GM18951 (cell line): Measurements from ENCODE around the gene CSRNP2.
A peak's percentile ranks its signal among the peaks of the same experiment; 100 is the strongest.

Experiments
- POLR2A ChIP-seq: IDR thresholded peaks from 4 replicates; pipeline ENCODE4 v1.6.1; 2011; ENCODE audit warnings: mild to moderate bottlenecking; ENCODE audit not compliant: insufficient read length, insufficient read depth; ENCODE audit errors: extremely low read depth
- in situ Hi-C: fragments of 300-500 bp; cut with MboI; formaldehyde crosslinking; loops from one replicate; pipeline ENCODE4 v1.12.0; 2022; ENCODE audit warnings: low sequenced_read_pairs, mixed read lengths, inconsistent platforms; ENCODE audit not compliant: unreplicated experiment

The CSRNP2 gene

DNA sequence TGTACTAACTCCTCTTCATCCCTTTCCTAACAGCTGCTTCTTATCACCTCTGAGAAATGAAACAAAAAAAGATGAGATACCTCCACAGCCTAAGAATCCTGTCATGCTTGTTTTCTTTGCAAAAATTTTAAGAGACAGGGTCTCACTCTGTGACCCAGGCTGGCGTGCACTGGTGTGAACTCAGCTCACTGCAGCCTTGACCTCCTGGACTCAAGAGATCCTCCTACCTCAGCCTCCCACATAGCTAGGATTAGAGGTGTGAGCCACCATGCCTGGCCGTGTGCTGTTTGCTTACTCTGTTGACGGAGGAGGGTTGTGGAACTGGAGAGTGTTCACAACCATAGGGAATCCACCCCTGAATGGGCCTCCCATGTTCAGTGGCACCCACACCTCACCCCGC is 16.2 kb downstream of the CSRNP2 start:
- TF ChIP-seq POLR2A, result no peak
- in situ Hi-C loops, result loop anchor here (25.0 kb wide), 1 partner anchor 270 kb away; the partner anchor contains the start of gene CELA1

DNA sequence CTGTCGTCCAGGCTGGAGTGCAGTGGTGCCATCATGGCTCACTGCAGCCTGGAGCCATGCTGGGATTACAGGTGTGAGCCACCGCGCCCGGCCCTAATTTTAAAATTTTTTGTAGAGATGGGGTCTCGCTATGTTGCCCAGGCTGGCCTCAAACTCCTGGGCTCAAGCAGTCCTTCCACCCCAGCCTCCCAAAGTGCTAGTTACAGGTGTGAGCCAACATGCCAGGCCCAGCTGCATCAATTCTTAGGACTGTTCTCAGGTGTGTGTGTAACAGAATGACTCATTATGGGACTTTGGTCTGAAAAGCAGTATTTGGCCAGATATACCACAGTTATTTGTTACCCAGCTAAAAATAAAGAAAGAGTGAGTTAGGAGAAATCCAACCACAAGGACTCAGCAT is 17.9 kb downstream of the CSRNP2 start:
- TF ChIP-seq POLR2A, result no peak
- in situ Hi-C loops, result loop anchor here (25.0 kb wide), 1 partner anchor 272 kb away; the partner anchor contains the start of gene CELA1

GRCh38 chr12:51062631-51063397 is 20.6 kb downstream of the CSRNP2 start:
- in situ Hi-C loops, result loop anchor here (25.0 kb wide), 1 partner anchor 274 kb away; the partner anchor contains the start of gene CELA1
- no peak for TF ChIP-seq POLR2A

- in situ Hi-C loops, result loop anchor here (25.0 kb wide), 1 partner anchor 278 kb away; the partner anchor contains the start of gene CELA1
- TF ChIP-seq POLR2A, result no peak
These were observed 24.3 kb downstream of the CSRNP2 start for GRCh38 chr12:51059086-51059485.

GRCh38 chr12:51056242-51056641 is 27.2 kb downstream of the CSRNP2 start:
- no peak for TF ChIP-seq POLR2A
- in situ Hi-C loops, result loop anchor here (25.0 kb wide), 1 partner anchor 281 kb away; the partner anchor contains the start of gene CELA1

DNA sequence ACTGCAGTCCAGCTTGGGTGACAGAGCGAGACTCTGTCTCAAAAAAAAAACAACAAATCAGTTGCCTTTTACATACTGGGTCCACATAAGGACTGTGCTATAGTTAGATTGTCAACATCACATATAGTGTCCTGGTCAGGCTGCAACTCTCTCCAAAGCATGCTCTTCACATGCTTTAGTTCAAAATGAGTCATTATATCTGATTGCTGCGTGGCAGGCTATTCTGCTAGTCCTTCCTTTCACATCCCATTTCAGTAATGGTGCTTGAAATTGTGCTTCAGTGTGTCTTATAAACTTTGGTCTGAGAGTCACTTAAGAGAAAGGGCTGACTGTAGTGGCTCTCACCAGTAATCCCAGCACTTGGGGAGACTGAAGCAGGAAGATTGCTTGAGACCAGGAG is 28.3 kb downstream of the CSRNP2 start:
- in situ Hi-C loops, result loop anchor here (25.0 kb wide), 1 partner anchor 282 kb away; the partner anchor contains the start of gene CELA1
- no peak for TF ChIP-seq POLR2A

- in situ Hi-C loops, result loop anchor here (25.0 kb wide), 1 partner anchor 286 kb away; the partner anchor contains the start of gene CELA1
- no peak for TF ChIP-seq POLR2A
These were observed 31.6 kb downstream of the CSRNP2 start for GRCh38 chr12:51051787-51052186.

GRCh38 chr12:51049525-51049924 is 33.9 kb downstream of the CSRNP2 start:
- in situ Hi-C loops, result no loop called here

GRCh38 chr12:51048661-51049251 is 34.6 kb downstream of the CSRNP2 start:
- no peak for TF ChIP-seq POLR2A

More at GRCh38 chr12:51049525-51049924, 33.9 kb downstream of the CSRNP2 start:
- no peak for TF ChIP-seq POLR2A

GRCh38 chr12:51047655-51048540 is 35.5 kb downstream of the CSRNP2 start, which contains the start of gene LETMD1:
Gene LETMD1 (plus strand): TSS chr12:51048327. CDS start chr12:51048357, 30 bp downstream.
- in situ Hi-C loops, result no loop called here
- peak; percentile 91 for TF ChIP-seq POLR2A

More at GRCh38 chr12:51048661-51049251, 34.6 kb downstream of the CSRNP2 start:
- in situ Hi-C loops, result no loop called here

DNA sequence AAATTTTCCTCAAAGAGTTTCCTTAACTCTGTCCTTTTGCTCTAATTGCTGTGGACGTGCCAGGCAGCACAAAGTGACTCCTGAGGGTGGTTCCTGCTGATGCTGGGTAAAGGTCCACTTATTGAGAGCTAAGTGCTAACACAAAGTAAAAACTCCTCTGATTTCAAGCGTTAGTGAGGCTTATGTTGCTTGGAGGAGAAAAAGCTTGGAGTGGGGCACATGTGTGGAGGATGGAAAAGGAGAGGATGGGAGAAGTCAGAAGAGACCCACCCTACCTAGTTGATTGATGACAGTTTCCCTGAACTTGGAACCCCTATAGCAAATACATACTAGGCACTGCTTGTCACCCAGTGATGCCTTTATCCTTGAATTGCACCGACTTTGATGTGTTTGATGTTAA is 47.1 kb downstream of the CSRNP2 start:
- in situ Hi-C loops, result no loop called here
- TF ChIP-seq POLR2A, result no peak

DNA sequence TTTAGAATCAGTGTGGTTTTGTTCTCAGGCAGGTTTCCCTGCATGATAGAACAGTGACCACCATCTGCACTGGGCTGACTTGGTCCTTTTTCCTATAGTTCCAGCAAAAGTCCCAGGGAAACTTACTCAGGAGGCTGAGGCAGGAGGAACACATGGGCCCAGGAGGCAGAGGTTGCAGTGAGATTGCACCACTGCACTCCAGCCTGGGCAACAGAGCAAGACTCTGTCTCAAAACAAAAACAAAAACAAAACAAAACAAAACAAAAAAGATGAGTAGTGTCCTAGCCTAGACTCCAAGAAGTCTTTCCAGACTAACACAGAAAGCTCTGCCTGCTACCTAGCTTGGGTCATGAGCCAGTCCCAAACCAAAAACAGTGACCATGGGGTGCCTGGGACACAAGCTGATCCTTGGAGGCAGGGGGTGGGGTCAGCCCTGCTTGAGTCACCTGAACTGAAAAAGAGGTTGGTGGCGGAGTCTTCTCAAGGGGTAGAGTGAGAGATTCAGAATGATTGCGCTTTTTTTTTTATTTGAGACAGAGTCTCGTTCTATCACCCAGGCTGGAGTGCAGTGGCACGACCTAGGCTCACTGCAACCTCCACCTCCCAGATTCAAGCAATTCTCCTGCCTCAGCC is 49.8 kb downstream of the CSRNP2 start:
- in situ Hi-C loops, result no loop called here
- TF ChIP-seq POLR2A, result no peak
